ENCODE measurements around the gene IGF2BP3.

IGF2BP3 gene

GRCh38 chr7:23293500-23294073 is 176.7 kb downstream of the IGF2BP3 start:
- Histone ChIP-seq H3K4me3 (ENCODE audit: low read length in 2 of 2) (no peak overlapping the region), H3K9ac (ENCODE audit: low read length in 2 of 2) (no peak overlapping the region), H3K4me1 (ENCODE audit: control insufficient read depth, insufficient read depth, low read length) (no peaks in the 10 kb centered on the region), H3K27ac (ENCODE audit: low read length) (no peak overlapping the region), H3K36me3 (ENCODE audit: control insufficient read depth in 2 of 2, insufficient read depth in 2 of 2, low read length in 2 of 2) (no peaks in the 10 kb centered on the region), H3K27me3 (ENCODE audit: control insufficient read depth in 1 of 2, insufficient read depth in 2 of 2, low read length in 2 of 2) (no peaks in the 10 kb centered on the region), H3K9me3 (ENCODE audit: control insufficient read depth in 2 of 2, low read length in 2 of 2) (no peaks in the 10 kb centered on the region)

DNA sequence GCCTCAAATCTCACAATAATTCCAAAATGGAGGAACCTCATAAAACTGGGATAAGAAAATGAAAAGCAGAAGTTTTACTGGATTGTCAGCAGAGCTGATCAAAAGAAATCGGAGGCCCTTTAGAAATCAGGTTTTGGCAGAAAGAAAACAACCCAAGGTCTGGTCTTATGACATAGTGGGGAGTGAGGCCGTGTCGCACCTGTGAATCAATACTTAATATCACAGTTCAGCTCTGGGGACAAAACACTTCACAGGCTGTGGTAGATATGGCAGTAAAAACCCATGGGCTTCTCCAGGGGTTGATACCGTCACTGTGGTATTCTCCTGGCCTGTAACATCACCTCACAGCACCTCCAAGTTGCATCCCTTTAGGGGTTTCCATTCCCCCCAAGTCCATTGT is 177.7 kb downstream of the IGF2BP3 start:
- Histone ChIP-seq H3K9ac (ENCODE audit: low read length in 2 of 2) (no peak overlapping the region), H3K36me3 (ENCODE audit: control insufficient read depth in 2 of 2, insufficient read depth in 2 of 2, low read length in 2 of 2) (no peaks in the 10 kb centered on the region), H3K27ac (ENCODE audit: low read length) (no peak overlapping the region), H3K9me3 (ENCODE audit: control insufficient read depth in 2 of 2, low read length in 2 of 2) (no peaks in the 10 kb centered on the region), H3K4me3 (ENCODE audit: low read length in 2 of 2) (no peak overlapping the region), H3K4me1 (ENCODE audit: control insufficient read depth, insufficient read depth, low read length) (no peaks in the 10 kb centered on the region), H3K27me3 (ENCODE audit: control insufficient read depth in 1 of 2, insufficient read depth in 2 of 2, low read length in 2 of 2) (no peaks in the 10 kb centered on the region)

GRCh38 chr7:23291957-23292560 is 178.2 kb downstream of the IGF2BP3 start:
- Histone ChIP-seq H3K27me3 (ENCODE audit: control insufficient read depth in 1 of 2, insufficient read depth in 2 of 2, low read length in 2 of 2) (no peaks in the 10 kb centered on the region), H3K4me3 (ENCODE audit: low read length in 2 of 2) (no peak overlapping the region), H3K27ac (ENCODE audit: low read length) (no peak overlapping the region), H3K9ac (ENCODE audit: low read length in 2 of 2) (no peak overlapping the region), H3K4me1 (ENCODE audit: control insufficient read depth, insufficient read depth, low read length) (no peaks in the 10 kb centered on the region), H3K9me3 (ENCODE audit: control insufficient read depth in 2 of 2, low read length in 2 of 2) (no peaks in the 10 kb centered on the region), H3K36me3 (ENCODE audit: control insufficient read depth in 2 of 2, insufficient read depth in 2 of 2, low read length in 2 of 2) (no peaks in the 10 kb centered on the region)

DNA sequence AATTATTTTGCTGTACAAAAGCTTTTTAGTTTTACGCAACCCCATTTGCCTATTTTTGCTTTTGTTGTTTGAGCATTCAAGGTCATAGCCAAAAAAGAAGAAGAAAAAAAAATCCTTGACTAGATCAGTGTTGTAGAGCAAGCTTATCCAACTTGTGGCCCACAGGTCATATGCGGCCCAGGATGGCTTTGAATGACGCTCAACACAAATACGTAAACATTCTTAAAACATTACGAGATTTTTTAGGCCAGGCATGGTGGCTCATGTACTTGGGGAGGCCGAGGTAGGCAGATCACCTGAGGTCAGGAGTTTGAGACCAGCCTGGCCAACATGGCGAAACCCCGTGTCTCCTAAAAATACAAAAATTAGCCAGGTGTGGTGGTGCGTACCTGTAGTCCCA is 179.3 kb downstream of the IGF2BP3 start:
- H3K27ac ChIP-seq (ENCODE audit: low read length) = no peak overlapping the region
- H3K4me3 ChIP-seq (ENCODE audit: low read length in 2 of 2) = no peak overlapping the region
- H3K36me3 ChIP-seq (ENCODE audit: control insufficient read depth in 2 of 2, insufficient read depth in 2 of 2, low read length in 2 of 2) = no peaks in the 10 kb centered on the region
- H3K9ac ChIP-seq (ENCODE audit: low read length in 2 of 2) = no peak overlapping the region
- no peaks in the 10 kb centered on the region for H3K27me3 ChIP-seq (ENCODE audit: control insufficient read depth in 1 of 2, insufficient read depth in 2 of 2, low read length in 2 of 2)
- H3K9me3 ChIP-seq (ENCODE audit: control insufficient read depth in 2 of 2, low read length in 2 of 2) = no peaks in the 10 kb centered on the region
- H3K4me1 ChIP-seq (ENCODE audit: control insufficient read depth, insufficient read depth, low read length) = no peaks in the 10 kb centered on the region

GRCh38 chr7:23287612-23288011 is 182.7 kb downstream of the IGF2BP3 start:
- Histone ChIP-seq H3K36me3 (ENCODE audit: control insufficient read depth in 2 of 2, insufficient read depth in 2 of 2, low read length in 2 of 2) (no peaks in the 10 kb centered on the region), H3K4me1 (ENCODE audit: control insufficient read depth, insufficient read depth, low read length) (no peaks in the 10 kb centered on the region), H3K9me3 (ENCODE audit: control insufficient read depth in 2 of 2, low read length in 2 of 2) (no peaks in the 10 kb centered on the region), H3K4me3 (ENCODE audit: low read length in 2 of 2) (no peak overlapping the region), H3K9ac (ENCODE audit: low read length in 2 of 2) (no peak overlapping the region), H3K27me3 (ENCODE audit: control insufficient read depth in 1 of 2, insufficient read depth in 2 of 2, low read length in 2 of 2) (no peaks in the 10 kb centered on the region), H3K27ac (ENCODE audit: low read length) (no peak overlapping the region)

DNA sequence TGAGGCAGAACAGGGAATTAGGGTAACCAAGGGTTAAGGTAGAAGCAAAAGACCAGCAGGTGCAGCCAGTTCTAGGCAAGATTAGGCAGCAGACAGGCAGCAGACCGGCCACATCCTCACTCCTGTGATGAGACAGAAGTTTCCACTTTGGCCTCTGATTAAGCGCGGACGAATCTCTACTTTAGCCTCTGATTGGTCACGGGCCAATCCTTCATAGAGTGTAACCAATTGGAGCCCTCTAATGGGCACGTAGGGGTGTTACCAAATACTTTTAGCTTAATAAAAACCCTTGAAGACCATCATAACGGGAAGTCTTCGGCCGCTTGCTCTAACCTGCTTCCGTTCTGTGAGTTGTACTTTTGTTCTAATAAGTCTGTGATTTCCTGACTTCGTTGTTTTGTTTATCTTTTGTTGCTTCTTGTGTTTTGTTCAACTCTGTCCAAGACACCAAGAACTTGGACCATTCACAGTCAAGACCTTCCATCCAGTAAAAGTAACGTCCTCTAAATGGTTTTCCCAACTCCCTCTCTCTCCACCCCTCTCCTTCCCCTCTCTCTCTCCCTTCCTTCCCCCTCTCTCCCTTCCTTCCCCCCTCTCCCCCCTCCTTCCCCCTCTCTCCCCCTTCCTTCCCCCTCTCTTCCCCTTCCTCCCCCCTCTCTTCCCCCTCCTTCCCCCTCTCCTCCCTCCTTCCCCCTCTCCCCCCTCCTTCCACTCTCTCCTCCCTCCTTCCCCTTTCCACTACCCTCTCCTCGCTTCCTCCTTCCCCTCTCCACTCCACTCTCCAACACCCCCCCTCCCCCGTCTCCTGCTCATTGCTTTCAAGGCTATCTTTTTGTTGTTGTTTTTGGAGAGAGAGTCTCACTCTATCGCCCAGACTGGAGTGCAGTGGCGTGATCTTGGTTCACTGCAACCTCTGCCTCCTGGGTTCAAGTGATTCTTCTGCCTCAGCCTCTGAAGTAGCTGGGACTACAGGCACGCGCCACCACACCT is 184.3 kb downstream of the IGF2BP3 start:
- H3K4me3 ChIP-seq (ENCODE audit: low read length in 2 of 2) = no peak overlapping the region
- no peaks in the 10 kb centered on the region for H3K36me3 ChIP-seq (ENCODE audit: control insufficient read depth in 2 of 2, insufficient read depth in 2 of 2, low read length in 2 of 2)
- no peaks in the 10 kb centered on the region for H3K9me3 ChIP-seq (ENCODE audit: control insufficient read depth in 2 of 2, low read length in 2 of 2)
- H3K27me3 ChIP-seq (ENCODE audit: control insufficient read depth in 1 of 2, insufficient read depth in 2 of 2, low read length in 2 of 2) = no peaks in the 10 kb centered on the region
- no peak overlapping the region for H3K9ac ChIP-seq (ENCODE audit: low read length in 2 of 2)
- no peaks in the 10 kb centered on the region for H3K4me1 ChIP-seq (ENCODE audit: control insufficient read depth, insufficient read depth, low read length)
- H3K27ac ChIP-seq (ENCODE audit: low read length) = no peak overlapping the region

DNA sequence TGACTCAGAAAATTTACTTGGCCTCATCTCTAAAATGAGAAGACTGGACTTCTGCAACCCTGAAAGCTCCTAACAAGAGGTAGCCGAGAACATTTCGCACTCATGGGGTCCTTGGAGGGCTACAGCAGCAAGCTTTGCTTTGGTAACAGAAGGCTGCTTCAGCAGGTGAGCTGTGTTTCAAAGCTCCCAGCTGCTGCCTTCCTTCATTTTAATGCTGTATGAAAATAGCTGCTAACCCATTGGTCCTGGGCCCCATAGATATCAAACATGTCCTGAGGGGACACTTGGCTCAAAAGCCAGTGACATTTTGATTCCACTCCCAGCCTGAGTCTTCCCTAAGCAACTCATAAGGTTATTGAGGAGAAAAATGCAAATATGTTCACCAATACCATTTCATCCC is 185.4 kb downstream of the IGF2BP3 start:
- H3K27ac ChIP-seq (ENCODE audit: low read length) = no peak overlapping the region
- H3K4me1 ChIP-seq (ENCODE audit: control insufficient read depth, insufficient read depth, low read length) = no peaks in the 10 kb centered on the region
- no peaks in the 10 kb centered on the region for H3K36me3 ChIP-seq (ENCODE audit: control insufficient read depth in 2 of 2, insufficient read depth in 2 of 2, low read length in 2 of 2)
- H3K27me3 ChIP-seq (ENCODE audit: control insufficient read depth in 1 of 2, insufficient read depth in 2 of 2, low read length in 2 of 2) = no peaks in the 10 kb centered on the region
- H3K9me3 ChIP-seq (ENCODE audit: control insufficient read depth in 2 of 2, low read length in 2 of 2) = no peaks in the 10 kb centered on the region
- H3K4me3 ChIP-seq (ENCODE audit: low read length in 2 of 2) = no peak overlapping the region
- H3K9ac ChIP-seq (ENCODE audit: low read length in 2 of 2) = no peak overlapping the region

GRCh38 chr7:23283086-23283485 is 187.2 kb downstream of the IGF2BP3 start:
- no peaks in the 10 kb centered on the region for H3K36me3 ChIP-seq (ENCODE audit: control insufficient read depth in 2 of 2, insufficient read depth in 2 of 2, low read length in 2 of 2)
- H3K4me1 ChIP-seq (ENCODE audit: control insufficient read depth, insufficient read depth, low read length) = no peaks in the 10 kb centered on the region
- no peak overlapping the region for H3K9ac ChIP-seq (ENCODE audit: low read length in 2 of 2)
- no peaks in the 10 kb centered on the region for H3K27me3 ChIP-seq (ENCODE audit: control insufficient read depth in 1 of 2, insufficient read depth in 2 of 2, low read length in 2 of 2)
- no peak overlapping the region for H3K4me3 ChIP-seq (ENCODE audit: low read length in 2 of 2)
- no peaks in the 10 kb centered on the region for H3K9me3 ChIP-seq (ENCODE audit: control insufficient read depth in 2 of 2, low read length in 2 of 2)
- no peak overlapping the region for H3K27ac ChIP-seq (ENCODE audit: low read length)

- no peaks in the 10 kb centered on the region for H3K4me1 ChIP-seq (ENCODE audit: control insufficient read depth, insufficient read depth, low read length)
- H3K27ac ChIP-seq (ENCODE audit: low read length) = no peak overlapping the region
These were observed 190.3 kb downstream of the IGF2BP3 start for GRCh38 chr7:23279819-23280525.

GRCh38 chr7:23277359-23277989 is 192.8 kb downstream of the IGF2BP3 start:
- Histone ChIP-seq H3K9ac (ENCODE audit: low read length in 2 of 2) (no peak overlapping the region), H3K27ac (ENCODE audit: low read length) (no peak overlapping the region), H3K9me3 (ENCODE audit: control insufficient read depth in 2 of 2, low read length in 2 of 2) (no peaks in the 10 kb centered on the region), H3K4me1 (ENCODE audit: control insufficient read depth, insufficient read depth, low read length) (no peaks in the 10 kb centered on the region), H3K36me3 (ENCODE audit: control insufficient read depth in 2 of 2, insufficient read depth in 2 of 2, low read length in 2 of 2) (no peaks in the 10 kb centered on the region), H3K4me3 (ENCODE audit: low read length in 2 of 2) (no peak overlapping the region), H3K27me3 (ENCODE audit: control insufficient read depth in 1 of 2, insufficient read depth in 2 of 2, low read length in 2 of 2) (no peaks in the 10 kb centered on the region)

More at GRCh38 chr7:23279819-23280525, 190.3 kb downstream of the IGF2BP3 start:
- Histone ChIP-seq H3K9me3 (ENCODE audit: control insufficient read depth in 2 of 2, low read length in 2 of 2) (no peaks in the 10 kb centered on the region), H3K36me3 (ENCODE audit: control insufficient read depth in 2 of 2, insufficient read depth in 2 of 2, low read length in 2 of 2) (no peaks in the 10 kb centered on the region), H3K4me3 (ENCODE audit: low read length in 2 of 2) (no peak overlapping the region), H3K27me3 (ENCODE audit: control insufficient read depth in 1 of 2, insufficient read depth in 2 of 2, low read length in 2 of 2) (no peaks in the 10 kb centered on the region), H3K9ac (ENCODE audit: low read length in 2 of 2) (no peak overlapping the region)

Measured in stomach smooth muscle (tissue), 2 donors.